HCT116 (cell line): Measurements from ENCODE around the gene RYR2. TPM values are rescaled to one million over a fixed set of nuclear protein-coding genes. Genes with fewer than 3 reads are reported as not detected.

Experiments used
- ATAC-seq: fragments of 200-7000 bp; cut with Tn5 transposase; 2 replicates; pipeline ENCODE4 v1.9.1; 2020; ENCODE audit warnings: mild to moderate bottlenecking, moderate library complexity
- BruUV-seq: library from RNA; stranded (reverse); fragments of 400-500 nt; replicated peaks from 2 replicates; lab custom pipeline; 2021; lab: Mats Ljungman, UMichigan
- CTCF ChIA-PET: fragments of 300-600 bp; sonication (Branson Sonifier 250); formaldehyde crosslinking; loops from one replicate; lab custom pipeline; 2021; ENCODE audit warnings: antibody characterized with exemption; lab: Charles Lee
- POLR2A ChIA-PET: fragments of 300-600, 350-600 bp; sonication (Branson Sonifier 250); formaldehyde crosslinking; loops from one replicate; lab custom pipeline; 2021; ENCODE audit warnings: antibody characterized with exemption; lab: Charles Lee
- RAD21 ChIA-PET, 2 experiments: fragments of 300-600 bp; sonication (Branson Sonifier 250); formaldehyde crosslinking; loops; one replicate each; lab custom pipeline; 2023; ENCODE audit warnings: low total read pairs in 2 of 2; ENCODE audit not compliant: uncharacterized antibody in 2 of 2, unreplicated experiment in 2 of 2, low non-redundant PET in 1 of 2; lab: Charles Lee
- DNase-seq: peaks from one replicate; pipeline ENCODE4 v3.0.0-alpha.2; 2010; ENCODE audit warnings: low read depth, low spot score
- H2AFZ ChIP-seq: fragments of 200-600 bp; shearing (Covaris generic), sonication (generic); 2 replicates; pipeline ENCODE4 v1.6.1; 2017; ENCODE audit warnings: low read depth, mixed run types, mixed read lengths, antibody characterized with exemption, low read length; ENCODE audit not compliant: poor library complexity, severe bottlenecking
- H3K27ac ChIP-seq: 2 replicates; pipeline ENCODE4 v1.5.1; 2012; ENCODE audit warnings: low read depth, low read length
- H3K27me3 ChIP-seq: fragments of 200-600 bp; sonication (generic); 2 replicates; pipeline ENCODE4 v1.6.1; 2016; ENCODE audit warnings: mixed run types, low read length, mixed read lengths; ENCODE audit not compliant: insufficient read depth
- H3K36me3 ChIP-seq, 2 experiments: fragments of 200-500 bp in 1 of 2; fragments of 200-600 bp in 1 of 2; sonication (Bioruptor generic) in 1 of 2; sonication (generic) in 1 of 2; 2 replicates each; pipeline versions ENCODE4 v1.5.1 to v1.6.1; 2014 to 2016; ENCODE audit warnings: low read length in 2 of 2, inconsistent platforms in 1 of 2, mixed read lengths in 1 of 2, mixed run types in 1 of 2; ENCODE audit not compliant: insufficient read depth in 2 of 2, control insufficient read depth in 1 of 2
- H3K4me1 ChIP-seq, 2 experiments: fragments of 200-600 bp in 1 of 2; sonication (generic) in 1 of 2; 2 replicates each; pipeline versions ENCODE4 v1.5.1 to v1.6.1; 2012 to 2017; ENCODE audit warnings: low read length in 2 of 2, inconsistent platforms in 1 of 2, mild to moderate bottlenecking in 1 of 2, mixed read lengths in 1 of 2, mixed run types in 1 of 2, moderate library complexity in 1 of 2; ENCODE audit not compliant: insufficient read depth in 2 of 2, control insufficient read depth in 1 of 2
- H3K4me2 ChIP-seq: fragments of 200-600 bp; sonication (generic); 2 replicates; pipeline ENCODE4 v1.6.1; 2017; ENCODE audit warnings: mixed run types, low read length, mixed read lengths
- H3K4me3 ChIP-seq, 2 experiments: fragments of 200-600 bp in 1 of 2; sonication (generic) in 1 of 2; replicated peaks in 1 of 2; 2 replicates each; pipeline ENCODE4 v1.5.1; 2011 to 2016; ENCODE audit warnings: low read length in 2 of 2, control low read depth in 1 of 2, low read depth in 1 of 2, mild to moderate bottlenecking in 1 of 2, mixed read lengths in 1 of 2, mixed run types in 1 of 2
- H3K79me2 ChIP-seq: fragments of 200-600 bp; sonication (generic); 2 replicates; pipeline ENCODE4 v1.6.1; 2017; ENCODE audit warnings: mild to moderate bottlenecking, mixed run types, low read length, moderate library complexity, mixed read lengths; ENCODE audit not compliant: insufficient read depth
- H3K9ac ChIP-seq: fragments of 200-600 bp; sonication (generic); 2 replicates; pipeline ENCODE4 v1.6.1; 2016; ENCODE audit warnings: low read length, mixed read lengths
- H3K9me2 ChIP-seq: fragments of 200-600 bp; sonication (generic), shearing (Covaris generic); 2 replicates; pipeline ENCODE4 v1.6.1; 2017; ENCODE audit warnings: mixed run types, mild to moderate bottlenecking, moderate library complexity; ENCODE audit not compliant: insufficient read depth
- H3K9me3 ChIP-seq, 2 experiments: fragments of 200-500 bp in 1 of 2; fragments of 200-600 bp in 1 of 2; sonication (Bioruptor generic) in 1 of 2; sonication (generic) in 1 of 2; 2 replicates each; pipeline ENCODE4 v1.6.1; 2014 to 2017; ENCODE audit warnings: low read length in 2 of 2, mixed read lengths in 2 of 2, inconsistent platforms in 1 of 2, low read depth in 1 of 2, mild to moderate bottlenecking in 1 of 2, mixed run types in 1 of 2, moderate library complexity in 1 of 2; ENCODE audit not compliant: control insufficient read depth in 1 of 2, insufficient read depth in 1 of 2
- H4K20me1 ChIP-seq: fragments of 200-600 bp; sonication (generic), shearing (Covaris generic); 2 replicates; pipeline ENCODE4 v1.6.1; 2017; ENCODE audit warnings: mixed run types, mild to moderate bottlenecking, moderate library complexity; ENCODE audit not compliant: insufficient read depth
- CBX3 ChIP-seq: IDR thresholded peaks from 2 replicates; pipeline ENCODE4 v1.6.1; 2012; ENCODE audit warnings: low read depth
- CEBPB ChIP-seq: IDR thresholded peaks from 2 replicates; pipeline ENCODE4 v1.6.1; 2012; ENCODE audit warnings: low read depth
- EGR1 ChIP-seq: IDR thresholded peaks from 2 replicates; pipeline ENCODE4 v1.6.1; 2012; ENCODE audit warnings: low read depth
- ELF1 ChIP-seq: IDR thresholded peaks from 2 replicates; pipeline ENCODE4 v1.6.1; 2012; ENCODE audit warnings: low read depth, borderline replicate concordance
- EZH2 ChIP-seq: fragments of 200-600 bp; sonication (generic); IDR thresholded peaks from 2 replicates; pipeline ENCODE4 v1.6.1; 2017; ENCODE audit warnings: antibody characterized with exemption, mixed run types
- EZH2phosphoT487 ChIP-seq: fragments of 200-600 bp; IDR thresholded peaks from 2 replicates; pipeline ENCODE4 v1.6.1; 2018; ENCODE audit warnings: antibody characterized with exemption, borderline replicate concordance
- POLR2AphosphoS5 ChIP-seq: IDR thresholded peaks from 2 replicates; pipeline ENCODE4 v1.6.1; 2011; ENCODE audit warnings: mild to moderate bottlenecking, low read depth, low read length, moderate library complexity
- RAD21 ChIP-seq: IDR thresholded peaks from 2 replicates; pipeline ENCODE4 v1.6.1; 2012; ENCODE audit warnings: low read depth, mild to moderate bottlenecking
- SIN3A ChIP-seq: IDR thresholded peaks from 2 replicates; pipeline ENCODE4 v1.6.1; 2012; ENCODE audit warnings: low read depth
- SP1 ChIP-seq: IDR thresholded peaks from 2 replicates; pipeline ENCODE4 v1.6.1; 2012; ENCODE audit warnings: low read depth
- SRF ChIP-seq: IDR thresholded peaks from 2 replicates; pipeline ENCODE4 v1.6.1; 2012; ENCODE audit warnings: low read depth
- TCF7L2 ChIP-seq: IDR thresholded peaks from 2 replicates; pipeline ENCODE4 v1.7.0; 2011; ENCODE audit warnings: borderline replicate concordance, inconsistent platforms; ENCODE audit not compliant: insufficient read depth, insufficient read length; ENCODE audit errors: extremely low read depth
- ZFX ChIP-seq: fragments of 450-650 bp; IDR thresholded peaks from 2 replicates; pipeline ENCODE4 v1.6.1; 2017
- ZNF274 ChIP-seq: fragments of 200-500 bp; sonication (Bioruptor generic); IDR thresholded peaks from 2 replicates; pipeline ENCODE4 v1.6.1; 2014; ENCODE audit warnings: mild to moderate bottlenecking, low read depth, low read length, inconsistent platforms
- intact Hi-C: fragments of 100-400 bp; cut with micrococcal nuclease; formaldehyde crosslinking; loops from 2 replicates; pipeline ENCODE4 v1.10.0; 2022
- total RNA-seq: library from RNA; stranded (reverse); gene quantifications from one replicate; pipeline ENCODE4 v1.2.1, GENCODE V29; 2021; ENCODE audit not compliant: unreplicated experiment
- TF ChIP-seq, protein P1 (sequence below): IDR thresholded peaks from 2 replicates; pipeline ENCODE4 v1.6.1; 2011; ENCODE audit warnings: mild to moderate bottlenecking, low read length, moderate library complexity; ENCODE audit not compliant: insufficient replicate concordance; ENCODE audit errors: extremely low read depth
- TF ChIP-seq, protein P2 (sequence below): IDR thresholded peaks from 2 replicates; pipeline ENCODE4 v1.6.1; 2012
- TF ChIP-seq, protein P3 (sequence below), 3 experiments: fragments of 200-600 bp in 1 of 3; sonication (generic) in 1 of 3; IDR thresholded peaks in 2 of 3; conservative IDR thresholded peaks in 1 of 3; 2 replicates each; pipeline ENCODE4 v1.5.1; 2012 to 2017; ENCODE audit warnings: low read depth in 2 of 3, low read length in 2 of 3, antibody characterized with exemption in 1 of 3, borderline replicate concordance in 1 of 3, control low read depth in 1 of 3, mild to moderate bottlenecking in 1 of 3, mixed read lengths in 1 of 3, mixed run types in 1 of 3, moderate library complexity in 1 of 3; ENCODE audit not compliant: insufficient read depth in 1 of 3

Gene RYR2
- total RNA-seq, 1 experiment from 2014 or later = 0.02 TPM

DNA sequence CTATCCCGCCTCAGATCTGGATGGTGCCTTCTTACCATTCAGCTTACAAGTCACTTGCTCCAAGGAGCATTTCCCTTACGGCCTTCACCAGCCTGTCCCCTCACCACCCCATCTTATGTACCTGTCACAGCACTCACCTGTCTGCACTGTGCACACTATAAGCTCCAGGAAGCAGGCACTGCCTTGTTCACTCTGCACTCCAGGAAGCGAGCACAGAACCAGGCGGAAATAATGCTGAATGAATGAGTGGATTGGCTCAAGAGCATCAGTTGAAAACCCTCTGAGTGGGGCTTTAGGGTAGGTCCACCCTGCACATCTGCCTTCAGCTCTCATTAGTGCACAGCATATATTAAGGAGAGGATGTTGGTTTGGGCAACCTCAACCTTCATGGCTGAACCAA lies 8.9 kb upstream of the RYR2 start:
- ATAC-seq (no peak), DNase-seq (no peak)
- ChIA-PET CTCF (no interaction called here), RAD21 (no interaction called here), POLR2A (no interaction called here)
- H3K4me2 ChIP-seq = no peak overlapping the region
- no peaks in the 10 kb centered on the region for H3K36me3 ChIP-seq
- no peaks in the 10 kb centered on the region for H3K79me2 ChIP-seq
- no peaks in the 10 kb centered on the region for H3K9me3 ChIP-seq
- H4K20me1 ChIP-seq = no peaks in the 10 kb centered on the region
- intact Hi-C loops = no loop called here
- H2AFZ ChIP-seq = no peak overlapping the region
- no peak overlapping the region for H3K27ac ChIP-seq
- H3K4me3 ChIP-seq = no peak overlapping the region
- H3K4me1 ChIP-seq = no peaks in the 10 kb centered on the region
- no peak overlapping the region for H3K9ac ChIP-seq
- no peaks in the 10 kb centered on the region; the same call in 1 of the 2 replicates for H3K27me3 ChIP-seq
- H3K9me2 ChIP-seq = no peaks in the 10 kb centered on the region
- TF ChIP-seq ZFX (no peak), CBX3 (no peak), SRF (no peak), ZNF274 (no peak), SP1 (no peak), POLR2AphosphoS5 (no peak), RAD21 (no peak), TCF7L2 (no peak), EZH2phosphoT487 (no peak), SIN3A (no peak), ELF1 (no peak), EZH2 (no peak), CEBPB (no peak), EGR1 (no peak)
- TF ChIP-seq, protein P1, sequence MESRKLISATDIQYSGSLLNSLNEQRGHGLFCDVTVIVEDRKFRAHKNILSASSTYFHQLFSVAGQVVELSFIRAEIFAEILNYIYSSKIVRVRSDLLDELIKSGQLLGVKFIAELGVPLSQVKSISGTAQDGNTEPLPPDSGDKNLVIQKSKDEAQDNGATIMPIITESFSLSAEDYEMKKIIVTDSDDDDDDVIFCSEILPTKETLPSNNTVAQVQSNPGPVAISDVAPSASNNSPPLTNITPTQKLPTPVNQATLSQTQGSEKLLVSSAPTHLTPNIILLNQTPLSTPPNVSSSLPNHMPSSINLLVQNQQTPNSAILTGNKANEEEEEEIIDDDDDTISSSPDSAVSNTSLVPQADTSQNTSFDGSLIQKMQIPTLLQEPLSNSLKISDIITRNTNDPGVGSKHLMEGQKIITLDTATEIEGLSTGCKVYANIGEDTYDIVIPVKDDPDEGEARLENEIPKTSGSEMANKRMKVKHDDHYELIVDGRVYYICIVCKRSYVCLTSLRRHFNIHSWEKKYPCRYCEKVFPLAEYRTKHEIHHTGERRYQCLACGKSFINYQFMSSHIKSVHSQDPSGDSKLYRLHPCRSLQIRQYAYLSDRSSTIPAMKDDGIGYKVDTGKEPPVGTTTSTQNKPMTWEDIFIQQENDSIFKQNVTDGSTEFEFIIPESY = no peak
- TF ChIP-seq, protein P2, sequence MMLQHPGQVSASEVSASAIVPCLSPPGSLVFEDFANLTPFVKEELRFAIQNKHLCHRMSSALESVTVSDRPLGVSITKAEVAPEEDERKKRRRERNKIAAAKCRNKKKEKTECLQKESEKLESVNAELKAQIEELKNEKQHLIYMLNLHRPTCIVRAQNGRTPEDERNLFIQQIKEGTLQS = no peak
- TF ChIP-seq, protein P3, sequence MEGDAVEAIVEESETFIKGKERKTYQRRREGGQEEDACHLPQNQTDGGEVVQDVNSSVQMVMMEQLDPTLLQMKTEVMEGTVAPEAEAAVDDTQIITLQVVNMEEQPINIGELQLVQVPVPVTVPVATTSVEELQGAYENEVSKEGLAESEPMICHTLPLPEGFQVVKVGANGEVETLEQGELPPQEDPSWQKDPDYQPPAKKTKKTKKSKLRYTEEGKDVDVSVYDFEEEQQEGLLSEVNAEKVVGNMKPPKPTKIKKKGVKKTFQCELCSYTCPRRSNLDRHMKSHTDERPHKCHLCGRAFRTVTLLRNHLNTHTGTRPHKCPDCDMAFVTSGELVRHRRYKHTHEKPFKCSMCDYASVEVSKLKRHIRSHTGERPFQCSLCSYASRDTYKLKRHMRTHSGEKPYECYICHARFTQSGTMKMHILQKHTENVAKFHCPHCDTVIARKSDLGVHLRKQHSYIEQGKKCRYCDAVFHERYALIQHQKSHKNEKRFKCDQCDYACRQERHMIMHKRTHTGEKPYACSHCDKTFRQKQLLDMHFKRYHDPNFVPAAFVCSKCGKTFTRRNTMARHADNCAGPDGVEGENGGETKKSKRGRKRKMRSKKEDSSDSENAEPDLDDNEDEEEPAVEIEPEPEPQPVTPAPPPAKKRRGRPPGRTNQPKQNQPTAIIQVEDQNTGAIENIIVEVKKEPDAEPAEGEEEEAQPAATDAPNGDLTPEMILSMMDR (IDR thresholded peaks at IDR 0.05 in 2 of 3, conservative IDR thresholded peaks at IDR 0.05 in 1 of 3; ENCODE audit: borderline replicate concordance in 1 of 3, insufficient read depth in 1 of 3, low read depth in 2 of 3, low read length in 2 of 3) = no peak
- no TSS peak for BruUV-seq
